Keratinocyte (primary cell): ENCODE results near the gene FXYD2. TPM values are rescaled to one million over a fixed set of nuclear protein-coding genes. Genes with fewer than 3 reads are reported as not detected.

Experiments used
- DNase-seq: peaks from one replicate; pipeline ENCODE4 v3.0.0-alpha.2; 2011; ENCODE audit warnings: low read depth, missing footprints, low spot score
- FAIRE-seq: peaks from 2 replicates; lab custom pipeline; 2011; peaks lifted over from hg19 to GRCh38; lab: Jason Lieb, UNC
- H2AFZ ChIP-seq: 2 replicates; pipeline ENCODE4 v1.6.0; 2012; ENCODE audit warnings: low read length, control low read depth, inconsistent platforms; ENCODE audit not compliant: control insufficient read depth
- H3K27ac ChIP-seq: 2 replicates; pipeline ENCODE4 v1.5.1; 2011; ENCODE audit warnings: low read length; ENCODE audit not compliant: control insufficient read depth, insufficient read depth
- H3K27me3 ChIP-seq: 3 replicates; pipeline ENCODE4 v1.6.0; 2011; ENCODE audit warnings: low read length; ENCODE audit not compliant: control insufficient read depth, insufficient read depth; ENCODE audit errors: extremely low read depth
- H3K36me3 ChIP-seq, 2 experiments: 2 replicates in 1 of 2; 3 replicates in 1 of 2; pipeline ENCODE4 v1.5.1; 2011; ENCODE audit warnings: low read length in 2 of 2, mild to moderate bottlenecking in 1 of 2; ENCODE audit not compliant: control insufficient read depth in 2 of 2, insufficient read depth in 2 of 2; ENCODE audit errors: extremely low read depth in 1 of 2
- H3K4me1 ChIP-seq: 3 replicates; pipeline ENCODE4 v1.5.1; 2011; ENCODE audit warnings: low read length; ENCODE audit not compliant: control insufficient read depth, insufficient read depth; ENCODE audit errors: extremely low read depth
- H3K4me2 ChIP-seq: 3 replicates; pipeline ENCODE4 v1.6.0; 2011; ENCODE audit warnings: low read depth, low read length; ENCODE audit not compliant: control insufficient read depth, insufficient read depth; ENCODE audit errors: extremely low read depth
- H3K4me3 ChIP-seq, 3 experiments: fragments of 200-600 bp in 1 of 3; sonication (generic) in 1 of 3; 2 replicates in 2 of 3; 3 replicates in 1 of 3; pipeline ENCODE4 v1.5.1; 2011 to 2016; ENCODE audit warnings: low read length in 3 of 3, mild to moderate bottlenecking in 3 of 3, control low read depth in 2 of 3, inconsistent platforms in 1 of 3, low read depth in 1 of 3, mixed read lengths in 1 of 3, mixed run types in 1 of 3, moderate library complexity in 1 of 3; ENCODE audit not compliant: control insufficient read depth in 2 of 3, insufficient read depth in 2 of 3; ENCODE audit errors: extremely low read depth in 1 of 3
- H3K79me2 ChIP-seq: 2 replicates; pipeline ENCODE4 v1.6.0; 2012; ENCODE audit warnings: low read length; ENCODE audit not compliant: control insufficient read depth, insufficient read depth
- H3K9ac ChIP-seq: 3 replicates; pipeline ENCODE4 v1.6.0; 2011; ENCODE audit warnings: low read length; ENCODE audit not compliant: control insufficient read depth, insufficient read depth; ENCODE audit errors: extremely low read depth
- H3K9me1 ChIP-seq: 3 replicates; pipeline ENCODE4 v1.6.0; 2011; ENCODE audit warnings: low read length; ENCODE audit not compliant: control insufficient read depth, insufficient read depth; ENCODE audit errors: extremely low read depth
- H3K9me3 ChIP-seq: 2 replicates; pipeline ENCODE4 v1.5.1; 2012; ENCODE audit warnings: low read depth, low read length; ENCODE audit not compliant: control insufficient read depth
- H4K20me1 ChIP-seq: 3 replicates; pipeline ENCODE4 v1.6.0; 2011; ENCODE audit warnings: low read length; ENCODE audit not compliant: control insufficient read depth, insufficient read depth; ENCODE audit errors: extremely low read depth
- CTCF ChIP-seq, 3 experiments: IDR thresholded peaks in 1 of 3; conservative IDR thresholded peaks in 1 of 3; optimal IDR thresholded peaks in 1 of 3; 2 replicates in 2 of 3; 3 replicates in 1 of 3; pipeline versions ENCODE3 to v1.5.1; 2011; ENCODE audit warnings: low read length in 3 of 3, mild to moderate bottlenecking in 3 of 3, moderate library complexity in 2 of 3, control low read depth in 1 of 3, inconsistent platforms in 1 of 3; ENCODE audit not compliant: insufficient read depth in 2 of 3; ENCODE audit errors: extremely low read depth in 1 of 3
- EZH2 ChIP-seq: IDR thresholded peaks from one replicate; pipeline ENCODE4 v1.6.1; 2012; ENCODE audit warnings: inconsistent platforms, mild to moderate bottlenecking, low read length, moderate library complexity
- dilution Hi-C: fragments of 300-500 bp; cut with MboI; formaldehyde crosslinking; loops from one replicate; pipeline ENCODE4 v1.7.0; 2020; ENCODE audit warnings: low sequenced_read_pairs; ENCODE audit not compliant: extremely low pct_ligation_motif_present
- polyA plus RNA-seq, 5 experiments: library from polyadenylated mRNA; depleted of rRNA in 3 of 5; stranded (reverse) in 3 of 5; stranded (forward) in 1 of 5; unstranded in 1 of 5; fragments of >200 nt; gene quantifications; 1 replicate in 1 of 5; 2 replicates in 3 of 5; 3 replicates in 1 of 5; pipeline versions ENCODE4 v1.2.1 to v1.2.3, GENCODE V29; 2011 to 2012; ENCODE audit warnings: missing spikeins in 2 of 5, low read depth in 1 of 5, low replicate concordance in 1 of 5

FXYD2 gene
- polyA plus RNA-seq, 1 donor (not counting 4 experiments of a cell fraction or from before 2014, with no cell fraction given), result not detected

GRCh38 chr11:117782101-117782500 lies 42.4 kb downstream of the FXYD2 start:
- no peak overlapping the region for H3K27ac ChIP-seq

GRCh38 chr11:117781627-117782026 lies 42.9 kb downstream of the FXYD2 start:
- Histone ChIP-seq H3K4me3 (no peak overlapping the region), H3K36me3 (no peaks in the 10 kb centered on the region), H4K20me1 (peaks cover 3% of the 10 kb centered on the region), H3K9me3 (no peaks in the 10 kb centered on the region), H3K27ac (no peak overlapping the region), H2AFZ (no peak overlapping the region), H3K79me2 (no peaks in the 10 kb centered on the region), H3K9me1 (no peaks in the 10 kb centered on the region), H3K27me3 (peaks cover 38% of the 10 kb centered on the region), H3K4me2 (no peak overlapping the region), H3K9ac (no peak overlapping the region), H3K4me1 (no peaks in the 10 kb centered on the region)
- dilution Hi-C loops, result no loop called here
- DNase-seq, result no peak
- TF ChIP-seq EZH2, result no peak
- no peak for TF ChIP-seq CTCF (optimal IDR thresholded peaks at IDR 0.05 in 1 of 3, IDR thresholded peaks at IDR 0.05 in 1 of 3, conservative IDR thresholded peaks at IDR 0.05 in 1 of 3; ENCODE audit: extremely low read depth in 1 of 3, insufficient read depth in 2 of 3, low read length in 3 of 3)
- no peak for FAIRE-seq

More at GRCh38 chr11:117782101-117782500, 42.4 kb downstream of the FXYD2 start:
- H2AFZ ChIP-seq, result no peak overlapping the region
- no peaks in the 10 kb centered on the region for H3K4me1 ChIP-seq
- H3K27me3 ChIP-seq, result peaks cover 41% of the 10 kb centered on the region
- no peak overlapping the region for H3K4me2 ChIP-seq
- no peak for TF ChIP-seq EZH2
- TF ChIP-seq CTCF (optimal IDR thresholded peaks at IDR 0.05 in 1 of 3, IDR thresholded peaks at IDR 0.05 in 1 of 3, conservative IDR thresholded peaks at IDR 0.05 in 1 of 3; ENCODE audit: extremely low read depth in 1 of 3, insufficient read depth in 2 of 3, low read length in 3 of 3), result no peak
- H3K36me3 ChIP-seq, result no peaks in the 10 kb centered on the region
- no peaks in the 10 kb centered on the region for H3K79me2 ChIP-seq
- H3K9me1 ChIP-seq, result no peaks in the 10 kb centered on the region
- H4K20me1 ChIP-seq, result peaks cover under 1% of the 10 kb centered on the region
- FAIRE-seq, result no peak
- dilution Hi-C loops, result no loop called here
- no peak overlapping the region for H3K9ac ChIP-seq
- H3K9me3 ChIP-seq, result no peaks in the 10 kb centered on the region
- H3K4me3 ChIP-seq, result no peak overlapping the region
- no peak for DNase-seq
